Measurements from ENCODE around the gene CLCN5. TPM values are rescaled to one million over a fixed set of nuclear protein-coding genes. Genes with fewer than 3 reads are reported as not detected.

CLCN5 gene
- total RNA-seq, 2 experiments from 2014 or later = 0.61 to 1.6 TPM

DNA sequence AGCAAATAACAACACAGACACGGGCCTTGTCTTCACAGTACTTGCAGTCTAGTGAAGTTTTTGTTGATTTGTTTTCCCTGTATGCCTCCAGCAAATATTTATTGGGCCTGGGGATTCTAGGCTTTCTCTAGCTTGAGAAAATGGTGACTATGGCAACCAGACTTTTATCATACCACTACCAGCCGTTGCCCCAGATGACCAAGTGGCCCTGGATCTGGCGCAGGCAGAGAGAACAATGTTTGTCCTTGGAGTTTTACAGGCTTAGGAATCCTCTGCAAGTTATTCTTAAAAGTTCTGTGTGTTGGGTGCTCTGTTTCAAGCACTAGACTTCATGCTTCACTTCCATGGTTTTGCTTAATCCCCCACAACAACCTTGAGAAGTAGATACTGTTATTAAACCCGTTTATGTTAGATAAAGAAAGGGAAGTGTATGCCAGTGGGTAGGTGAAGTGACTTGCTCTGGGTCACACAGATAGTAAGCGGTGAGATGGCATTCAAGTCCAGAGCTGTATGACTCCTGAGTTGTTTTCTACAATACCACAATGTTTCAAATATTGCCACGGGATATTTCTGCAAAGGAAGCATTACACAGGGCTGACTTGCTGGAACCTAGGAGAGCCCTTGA is 183.8 kb downstream of the CLCN5 start:
- Histone ChIP-seq H3K4me3 (ENCODE audit: low read length) (no peak overlapping the region), H3K4me1 (ENCODE audit: insufficient read depth, low read length) (no peaks in the 10 kb centered on the region), H3K27me3 (ENCODE audit: control insufficient read depth in 1 of 2, insufficient read depth in 2 of 2, low read length in 2 of 2) (peaks cover 0 to 3% of the 10 kb centered on the region in 2 experiments), H3K9me3 (ENCODE audit: control insufficient read depth in 1 of 2, insufficient read depth in 1 of 2, low read length in 2 of 2) (no peaks in the 10 kb centered on the region), H3K27ac (ENCODE audit: low read depth in 1 of 2, low read length in 2 of 2) (no peak overlapping the region), H3K36me3 (ENCODE audit: insufficient read depth, low read length) (no peaks in the 10 kb centered on the region)
- ChIA-PET POLR2A (no interaction called here), CTCF (no interaction called here)
- no peak overlapping the region for H3K27ac Mint-ChIP-seq
- no peaks in the 10 kb centered on the region for H3K27me3 Mint-ChIP-seq
- TF ChIP-seq, protein P1, sequence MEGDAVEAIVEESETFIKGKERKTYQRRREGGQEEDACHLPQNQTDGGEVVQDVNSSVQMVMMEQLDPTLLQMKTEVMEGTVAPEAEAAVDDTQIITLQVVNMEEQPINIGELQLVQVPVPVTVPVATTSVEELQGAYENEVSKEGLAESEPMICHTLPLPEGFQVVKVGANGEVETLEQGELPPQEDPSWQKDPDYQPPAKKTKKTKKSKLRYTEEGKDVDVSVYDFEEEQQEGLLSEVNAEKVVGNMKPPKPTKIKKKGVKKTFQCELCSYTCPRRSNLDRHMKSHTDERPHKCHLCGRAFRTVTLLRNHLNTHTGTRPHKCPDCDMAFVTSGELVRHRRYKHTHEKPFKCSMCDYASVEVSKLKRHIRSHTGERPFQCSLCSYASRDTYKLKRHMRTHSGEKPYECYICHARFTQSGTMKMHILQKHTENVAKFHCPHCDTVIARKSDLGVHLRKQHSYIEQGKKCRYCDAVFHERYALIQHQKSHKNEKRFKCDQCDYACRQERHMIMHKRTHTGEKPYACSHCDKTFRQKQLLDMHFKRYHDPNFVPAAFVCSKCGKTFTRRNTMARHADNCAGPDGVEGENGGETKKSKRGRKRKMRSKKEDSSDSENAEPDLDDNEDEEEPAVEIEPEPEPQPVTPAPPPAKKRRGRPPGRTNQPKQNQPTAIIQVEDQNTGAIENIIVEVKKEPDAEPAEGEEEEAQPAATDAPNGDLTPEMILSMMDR (IDR thresholded peaks at IDR 0.05) = no peak
- H3K9me3 Mint-ChIP-seq = no peaks in the 10 kb centered on the region
- H3K36me3 Mint-ChIP-seq (ENCODE audit: low read depth) = no peaks in the 10 kb centered on the region
- intact Hi-C loops (cut with DNase I, micrococcal nuclease) = no loop called here
- DNase-seq (no peak), ATAC-seq (ENCODE audit: poor library complexity) (no peak)
- H3K4me3 Mint-ChIP-seq = no peak overlapping the region
- H3K4me1 Mint-ChIP-seq (ENCODE audit: low read depth) = no peaks in the 10 kb centered on the region

GRCh38 chrX:50107470-50107869 is 185.1 kb downstream of the CLCN5 start:
- H3K4me1 ChIP-seq (ENCODE audit: insufficient read depth, low read length) = no peaks in the 10 kb centered on the region
- intact Hi-C loops (cut with DNase I, micrococcal nuclease) = no loop called here
- H3K9me3 ChIP-seq (ENCODE audit: control insufficient read depth in 1 of 2, insufficient read depth in 1 of 2, low read length in 2 of 2) = no peaks in the 10 kb centered on the region
- no peak overlapping the region for H3K27ac ChIP-seq (ENCODE audit: low read depth in 1 of 2, low read length in 2 of 2)
- no peaks in the 10 kb centered on the region for H3K36me3 Mint-ChIP-seq (ENCODE audit: low read depth)
- peaks cover 0 to 3% of the 10 kb centered on the region in 2 experiments for H3K27me3 ChIP-seq (ENCODE audit: control insufficient read depth in 1 of 2, insufficient read depth in 2 of 2, low read length in 2 of 2)
- H3K27me3 Mint-ChIP-seq = no peaks in the 10 kb centered on the region
- no peak for DNase-seq
- TF ChIP-seq, protein P1 (IDR thresholded peaks at IDR 0.05) = no peak
- ATAC-seq (ENCODE audit: poor library complexity) = no peak
- H3K4me3 Mint-ChIP-seq = no peak overlapping the region
- ChIA-PET POLR2A (no interaction called here), CTCF (no interaction called here)
- H3K4me1 Mint-ChIP-seq (ENCODE audit: low read depth) = no peaks in the 10 kb centered on the region
- H3K36me3 ChIP-seq (ENCODE audit: insufficient read depth, low read length) = no peaks in the 10 kb centered on the region
- no peaks in the 10 kb centered on the region for H3K9me3 Mint-ChIP-seq
- H3K27ac Mint-ChIP-seq = no peak overlapping the region
- no peak overlapping the region for H3K4me3 ChIP-seq (ENCODE audit: low read length)

DNA sequence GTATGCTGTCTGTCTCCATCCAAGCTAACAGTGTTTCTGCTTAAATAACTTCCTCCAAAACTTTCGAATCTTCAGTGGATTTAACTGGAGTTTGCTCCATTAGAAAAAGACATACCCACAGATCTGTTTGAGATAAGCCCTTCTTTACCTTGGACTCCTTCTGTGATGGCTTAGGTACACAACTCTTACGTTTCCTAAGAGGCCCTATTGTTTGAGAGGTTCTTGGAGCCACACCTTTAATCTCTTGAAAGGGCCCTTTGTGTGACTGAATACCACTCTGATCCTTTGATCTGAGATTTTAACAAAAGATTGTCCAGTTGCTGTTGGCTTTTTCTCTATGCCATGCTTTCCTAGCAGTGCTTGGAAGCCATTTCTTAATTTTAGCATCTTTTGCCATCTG is 185.9 kb downstream of the CLCN5 start:
- DNase-seq = no peak
- TF ChIP-seq, protein P1 (IDR thresholded peaks at IDR 0.05) = no peak
- Histone ChIP-seq H3K27ac (ENCODE audit: low read depth in 1 of 2, low read length in 2 of 2) (no peak overlapping the region), H3K36me3 (ENCODE audit: insufficient read depth, low read length) (no peaks in the 10 kb centered on the region), H3K9me3 (ENCODE audit: control insufficient read depth in 1 of 2, insufficient read depth in 1 of 2, low read length in 2 of 2) (no peaks in the 10 kb centered on the region), H3K4me3 (ENCODE audit: low read length) (no peak overlapping the region), H3K4me1 (ENCODE audit: insufficient read depth, low read length) (no peaks in the 10 kb centered on the region), H3K27me3 (ENCODE audit: control insufficient read depth in 1 of 2, insufficient read depth in 2 of 2, low read length in 2 of 2) (peaks cover 0 to 3% of the 10 kb centered on the region in 2 experiments)
- ChIA-PET POLR2A (no interaction called here), CTCF (interaction anchor here (1.8 kb wide), 1 partner anchor 8 kb away, joined by 4 read pairs; no protein-coding TSS in a partner anchor)
- no peak for ATAC-seq (ENCODE audit: poor library complexity)
- intact Hi-C loops (cut with DNase I, micrococcal nuclease) = no loop called here
- no peaks in the 10 kb centered on the region for H3K36me3 Mint-ChIP-seq (ENCODE audit: low read depth)
- H3K27ac Mint-ChIP-seq = no peak overlapping the region
- H3K9me3 Mint-ChIP-seq = no peaks in the 10 kb centered on the region
- no peaks in the 10 kb centered on the region for H3K27me3 Mint-ChIP-seq
- H3K4me1 Mint-ChIP-seq (ENCODE audit: low read depth) = no peaks in the 10 kb centered on the region
- H3K4me3 Mint-ChIP-seq = no peak overlapping the region

Data from CD4-positive, alpha-beta T cell (primary cell).